ENCODE results near the gene HS6ST1. TPM values are rescaled to one million over a fixed set of nuclear protein-coding genes. Genes with fewer than 3 reads are reported as not detected.

The HS6ST1 gene
- total RNA-seq, 1 experiment from 2014 or later, result 15.6 TPM

GRCh38 chr2:128310094-128310716 is 8.5 kb downstream of the HS6ST1 start:
- DNase-seq (ENCODE audit: low read depth), result no peak

DNA sequence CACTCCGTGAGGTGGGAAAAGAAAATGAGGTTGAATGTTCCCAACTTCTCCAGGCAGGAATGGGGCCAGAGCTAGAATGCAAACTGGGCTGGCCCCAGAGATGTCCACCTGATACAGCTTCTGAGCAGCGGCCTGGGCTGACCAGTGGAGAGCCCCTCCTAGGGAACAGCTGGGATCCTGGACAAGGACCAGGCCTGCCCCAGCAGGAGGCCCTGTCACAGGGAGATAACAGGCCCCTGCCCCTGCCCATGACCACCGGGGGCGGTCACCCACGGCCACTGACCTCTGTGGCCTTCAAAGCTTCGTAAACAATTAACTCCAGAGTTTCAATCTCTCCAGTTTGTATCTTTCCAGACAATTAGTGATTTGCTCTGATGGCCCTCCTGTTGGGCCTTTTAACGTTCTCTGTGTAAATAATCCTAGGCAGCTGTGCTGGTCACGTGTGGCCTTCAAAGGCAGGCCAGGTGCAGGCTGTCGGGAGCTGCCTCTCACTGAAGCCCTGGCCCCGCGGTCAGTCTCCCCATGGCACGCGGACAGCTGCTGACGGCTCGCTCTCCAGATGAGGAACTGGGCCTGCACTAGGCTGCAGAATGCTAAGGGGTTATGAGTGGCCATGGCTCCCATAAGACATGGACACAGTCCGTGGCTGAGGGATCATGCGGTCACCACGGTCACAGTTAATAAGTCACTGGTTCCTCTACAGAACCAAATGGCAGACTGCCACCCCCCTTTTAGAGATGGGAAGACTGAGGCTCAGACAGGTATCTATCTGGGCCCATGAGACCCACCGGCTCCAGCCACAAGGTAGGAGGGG is 9.2 kb downstream of the HS6ST1 start:
- DNase-seq (ENCODE audit: low read depth), result peak; percentile 92

DNA sequence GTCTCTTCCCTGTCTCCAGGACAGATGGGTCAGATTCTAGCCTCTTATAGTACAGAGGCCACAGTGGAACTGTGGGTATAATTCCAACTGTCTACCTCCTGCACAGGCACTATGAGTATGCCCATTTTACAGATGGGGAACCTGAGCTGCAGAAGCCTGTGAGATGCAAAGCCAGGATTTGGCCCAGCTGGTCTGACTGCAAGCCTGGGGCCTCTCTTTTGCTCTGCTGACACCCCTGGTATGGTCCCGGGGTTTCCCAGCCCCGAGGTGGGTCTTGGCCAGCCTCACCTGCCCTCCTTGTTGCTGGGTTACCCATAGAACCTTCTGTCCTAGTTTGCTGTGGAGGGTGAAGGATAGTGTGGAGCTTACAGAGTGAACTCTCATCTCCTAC is 9.8 kb downstream of the HS6ST1 start:
- no peak for DNase-seq (ENCODE audit: low read depth)

DNA sequence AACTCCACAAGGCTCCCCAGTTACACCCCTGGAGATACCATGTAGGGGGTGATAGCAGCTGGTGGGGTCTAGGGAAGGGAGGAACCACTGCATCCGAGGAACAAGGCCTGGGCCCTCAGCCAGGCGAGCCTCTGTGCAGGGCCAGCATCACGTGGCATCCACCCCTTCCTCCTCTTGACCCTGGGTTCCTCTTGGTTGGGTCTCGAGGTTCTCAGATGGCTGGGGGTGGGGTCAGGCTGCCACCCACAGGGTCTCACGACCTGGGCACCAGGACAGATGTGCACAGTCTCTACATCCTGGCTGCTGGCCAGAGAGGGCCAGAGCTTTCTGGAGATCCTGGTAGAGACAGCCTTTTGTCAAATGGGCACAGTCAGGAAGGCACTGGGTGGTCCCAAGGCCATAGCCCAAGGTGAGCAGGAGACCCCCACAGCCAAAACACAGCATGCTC is 10.4 kb downstream of the HS6ST1 start:
- DNase-seq (ENCODE audit: low read depth), result no peak

DNA sequence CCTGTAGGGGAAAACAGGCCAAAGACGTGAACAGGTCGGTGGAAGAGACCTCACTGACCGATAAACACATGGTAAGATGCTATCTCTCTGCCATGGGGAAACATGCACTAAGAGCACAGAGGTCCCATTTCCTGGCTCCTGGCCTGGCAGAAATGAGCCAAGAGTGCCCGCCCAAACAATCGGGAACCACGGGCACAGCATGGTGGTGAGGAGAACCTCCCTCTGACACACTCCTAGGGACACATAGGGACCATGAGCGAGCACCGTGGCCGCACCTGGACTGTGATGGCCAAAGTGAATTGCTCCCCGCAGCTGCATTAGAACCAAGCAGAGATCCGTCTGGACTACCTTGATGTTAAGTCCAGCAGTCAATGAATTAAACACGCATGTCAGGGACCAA is 11.1 kb downstream of the HS6ST1 start:
- DNase-seq (ENCODE audit: low read depth), result no peak

DNA sequence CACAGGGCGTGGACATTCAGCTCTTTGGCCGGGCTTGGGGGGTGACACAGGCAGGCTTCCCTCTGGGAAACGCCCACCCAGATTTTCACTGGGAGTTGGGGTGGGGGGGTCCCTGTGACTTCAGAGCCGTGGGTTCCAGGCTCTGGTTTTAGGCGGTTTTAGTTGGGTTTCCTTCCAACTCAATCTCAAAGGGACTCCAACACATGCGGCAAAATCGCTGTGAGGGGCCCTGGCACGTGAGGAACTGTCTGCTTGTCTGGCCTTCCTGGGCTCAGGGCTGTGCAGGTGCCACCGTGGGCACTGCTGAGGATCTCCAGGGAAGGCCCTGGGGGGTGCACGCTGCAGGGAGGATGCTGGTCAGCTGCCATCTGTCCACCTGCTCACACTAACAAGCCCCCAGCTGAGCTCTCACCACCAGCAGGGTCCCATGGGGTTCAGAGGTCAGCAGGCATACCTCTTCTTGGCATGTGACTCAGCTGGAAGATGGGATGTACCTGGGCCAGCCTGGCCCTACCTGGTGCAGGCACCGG is 11.7 kb downstream of the HS6ST1 start:
- no peak for DNase-seq (ENCODE audit: low read depth)

GRCh38 chr2:128306081-128306930 is 12.4 kb downstream of the HS6ST1 start:
- DNase-seq (ENCODE audit: low read depth), result peak; percentile 85

DNA sequence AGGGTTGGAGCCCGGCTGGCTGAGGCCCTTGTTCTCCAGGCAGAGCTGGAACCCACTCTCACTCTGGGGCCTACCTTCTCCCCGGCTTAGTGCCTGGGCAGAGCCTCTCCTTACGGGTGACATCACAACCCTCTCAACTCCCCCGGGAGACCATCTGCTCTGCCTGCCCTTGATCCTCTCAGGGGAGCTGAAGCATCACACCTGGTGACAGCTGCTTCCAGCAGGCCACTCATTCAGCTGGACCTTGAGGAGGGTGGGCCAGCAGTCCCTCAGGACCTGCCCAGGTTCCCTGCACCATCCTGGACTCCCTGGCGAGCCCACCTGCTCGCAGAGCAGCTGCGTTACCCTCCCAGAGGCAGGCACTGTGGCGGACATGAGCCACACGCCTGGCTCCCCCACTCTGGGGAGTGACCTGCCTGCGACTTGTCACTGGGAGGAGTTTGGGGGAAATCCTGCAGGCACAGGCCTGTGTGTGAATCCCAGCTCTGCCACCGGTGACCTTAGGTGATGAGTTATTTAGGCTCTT is 13.1 kb downstream of the HS6ST1 start:
- peak; percentile 37 for DNase-seq (ENCODE audit: low read depth)

DNA sequence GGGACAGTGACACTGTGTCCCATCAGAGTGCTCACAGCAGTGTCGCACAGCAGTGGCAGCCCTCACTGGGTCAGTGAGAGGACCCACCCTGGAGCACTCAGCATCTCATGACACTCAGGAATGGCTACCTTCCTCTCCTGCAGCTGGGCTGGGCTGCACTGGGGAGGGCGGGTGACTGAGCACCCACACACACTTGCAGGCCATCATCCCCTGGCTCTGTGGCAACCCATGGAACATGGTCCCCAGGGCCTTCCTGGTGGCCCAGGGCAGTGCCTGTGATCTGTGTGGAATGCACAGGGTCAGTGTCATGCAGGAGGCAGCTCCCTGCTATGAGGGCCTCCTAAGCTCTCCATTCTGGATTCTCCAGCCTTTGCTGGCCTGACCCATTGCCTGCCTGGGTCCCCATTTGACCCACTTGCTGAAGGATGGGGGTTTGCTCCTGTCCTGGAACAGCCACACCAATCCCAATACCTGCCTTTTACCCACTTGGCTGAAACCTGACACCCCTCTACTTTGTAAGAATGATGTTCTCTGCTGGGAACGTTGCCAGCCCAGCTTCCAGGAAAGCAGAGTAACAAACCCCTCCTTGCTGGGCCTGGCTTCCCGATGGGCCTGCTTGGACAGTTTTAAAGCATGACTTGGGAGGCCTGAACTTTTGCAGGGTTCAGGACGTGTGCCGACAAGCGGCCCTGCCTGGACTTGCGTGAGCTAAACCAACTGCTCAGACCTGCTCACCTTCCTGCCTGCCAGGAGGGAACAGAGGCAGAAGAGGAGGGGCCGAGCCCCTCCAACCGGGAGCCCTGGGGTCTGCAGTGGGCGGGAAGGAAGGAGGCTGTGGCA is 13.7 kb downstream of the HS6ST1 start:
- DNase-seq (ENCODE audit: low read depth), result peak; percentile 65

DNA sequence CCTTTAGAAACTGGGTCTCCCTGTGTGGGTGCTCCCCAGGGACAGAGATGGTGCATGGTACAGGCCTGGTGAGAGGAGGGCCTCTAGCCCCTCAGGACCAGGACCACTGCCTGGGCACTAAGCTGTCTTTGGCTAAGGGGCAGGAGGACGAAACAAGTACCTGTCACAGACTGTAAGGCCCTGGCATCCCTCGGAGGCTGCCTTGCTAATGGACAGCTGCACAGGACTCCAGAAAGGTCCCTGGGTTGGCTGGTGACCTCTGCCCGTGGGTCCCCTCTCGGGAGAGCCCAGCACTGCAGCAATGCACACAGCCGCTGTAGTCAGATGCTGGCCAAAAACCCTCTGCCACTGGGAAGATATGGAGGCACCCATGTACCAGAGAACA is 14.3 kb downstream of the HS6ST1 start:
- no peak for DNase-seq (ENCODE audit: low read depth)

DNA sequence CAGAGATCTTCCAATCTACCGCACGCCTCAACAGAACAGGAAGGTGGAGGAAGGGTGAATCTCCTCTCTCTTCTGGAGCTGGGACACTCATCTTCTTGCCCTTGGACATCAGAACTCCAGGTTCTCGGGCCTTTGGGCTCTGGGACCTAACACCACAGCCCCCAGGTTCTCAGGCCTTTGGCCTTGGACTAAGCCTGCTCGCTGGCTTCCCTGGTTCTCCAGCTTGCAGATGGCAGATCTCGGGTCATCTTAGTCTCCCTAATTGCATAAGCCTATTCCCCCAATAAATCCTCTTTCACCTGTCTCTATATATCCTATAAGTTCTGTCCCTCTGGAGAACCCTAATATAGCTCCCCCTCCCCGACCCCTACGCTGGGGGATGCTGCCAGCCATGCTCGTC is 14.8 kb downstream of the HS6ST1 start:
- DNase-seq (ENCODE audit: low read depth), result no peak

DNA sequence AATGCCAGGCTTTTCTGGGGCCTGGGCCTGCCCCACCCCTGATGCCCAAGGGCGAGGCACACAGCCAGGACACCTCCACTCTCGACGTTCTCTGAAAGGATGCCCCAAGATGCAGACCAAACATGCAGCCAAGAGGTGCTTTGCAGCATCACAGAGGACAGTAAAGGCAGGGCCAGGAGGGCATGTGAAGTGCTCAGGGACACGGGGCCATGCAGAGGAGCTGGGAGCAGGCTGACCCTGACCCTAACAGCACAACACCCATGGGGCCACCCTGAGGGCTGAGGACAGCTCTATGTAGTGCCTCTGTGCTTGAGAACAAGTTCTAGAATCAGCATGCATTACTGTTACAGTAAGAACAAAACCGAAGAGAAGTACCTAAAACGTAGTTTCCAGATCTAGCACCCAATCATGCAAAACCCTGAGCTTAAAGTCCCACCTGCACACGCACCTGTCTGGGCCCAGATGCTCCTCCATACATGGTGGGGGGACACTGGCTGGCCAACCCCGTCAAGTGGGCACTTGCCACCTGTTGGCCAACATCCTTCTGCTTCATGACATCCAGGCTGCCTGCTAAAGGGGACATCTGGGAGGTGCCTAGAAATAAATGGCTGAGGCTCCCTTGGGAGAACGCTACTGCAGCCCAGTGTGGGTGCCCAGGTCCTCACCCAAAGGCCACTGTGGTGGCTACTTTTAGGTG is 15.4 kb downstream of the HS6ST1 start:
- no peak for DNase-seq (ENCODE audit: low read depth)

DNA sequence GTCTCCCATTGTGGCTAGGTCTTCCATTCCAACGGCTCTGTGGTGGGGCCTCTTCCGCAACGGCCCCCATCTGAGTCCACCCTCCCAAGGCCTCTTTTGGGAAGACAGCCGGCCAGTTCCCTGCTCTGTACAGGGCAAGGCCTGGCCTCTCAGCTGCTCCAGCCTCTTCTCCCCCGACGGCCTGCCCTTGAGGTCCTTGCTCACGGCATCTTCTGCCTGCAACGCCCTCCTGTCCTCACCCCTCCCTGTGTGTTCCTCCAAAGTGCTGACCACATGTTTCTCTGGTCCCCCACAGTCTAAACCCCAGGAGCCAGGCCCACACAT is 16.0 kb downstream of the HS6ST1 start:
- DNase-seq (ENCODE audit: low read depth), result no peak

GRCh38 chr2:128302011-128302743 is 16.5 kb downstream of the HS6ST1 start:
- no peak for DNase-seq (ENCODE audit: low read depth)

- peak; percentile 88 for DNase-seq (ENCODE audit: low read depth)
Measured at GRCh38 chr2:128301501-128301966, 17.1 kb downstream of the HS6ST1 start.

- DNase-seq (ENCODE audit: low read depth), result no peak
Measured at GRCh38 chr2:128301021-128301420, 17.6 kb downstream of the HS6ST1 start.

GRCh38 chr2:128300151-128301020 is 18.3 kb downstream of the HS6ST1 start:
- no peak for DNase-seq (ENCODE audit: low read depth)

- no peak for DNase-seq (ENCODE audit: low read depth)
Measured at GRCh38 chr2:128299628-128300027, 19.0 kb downstream of the HS6ST1 start.
